K562 (cell line): ENCODE results near the gene FAF2. TPM values are rescaled to one million over a fixed set of nuclear protein-coding genes. Genes with fewer than 3 reads are reported as not detected.

Experiments
- ATF6 ChIP-seq: sonication (generic); formaldehyde crosslinking; IDR thresholded peaks from 2 replicates; pipeline ENCODE4 v1.4.0; 2020; ENCODE audit warnings: mild to moderate bottlenecking, missing genetic modification reagents
- BRCA1 ChIP-seq, 2 experiments: fragments of 450-650 bp in 1 of 2; sonication (generic) in 1 of 2; formaldehyde crosslinking in 1 of 2; IDR thresholded peaks; 2 replicates each; pipeline versions ENCODE4 v1.5.0 to v1.6.1; 2017 to 2020; ENCODE audit warnings: mild to moderate bottlenecking in 1 of 2, missing genetic modification reagents in 1 of 2
- COPS2 ChIP-seq: fragments of 450-650 bp; conservative IDR thresholded peaks from 2 replicates; pipeline ENCODE4 v1.6.1; 2016; ENCODE audit warnings: mild to moderate bottlenecking, moderate library complexity
- DPF2 ChIP-seq: fragments of 450-650 bp; IDR thresholded peaks from 2 replicates; pipeline ENCODE4 v1.6.1; 2016
- E2F3 ChIP-seq: fragments of 250-450 bp; sonication (Bioruptor Pico); IDR thresholded peaks from 2 replicates; pipeline ENCODE4 v1.4.0; 2020; ENCODE audit warnings: mild to moderate bottlenecking
- HNRNPH1 ChIP-seq: fragments of 200-400 bp; formaldehyde crosslinking; optimal IDR thresholded peaks from 2 replicates; pipeline ENCODE3; 2017; ENCODE audit warnings: low read depth, mild to moderate bottlenecking, low read length, moderate library complexity
- PRMT5 ChIP-seq: sonication (generic); formaldehyde crosslinking; IDR thresholded peaks from 2 replicates; pipeline ENCODE4 v1.5.0; 2020; ENCODE audit warnings: missing genetic modification reagents
- SMAD1 ChIP-seq: fragments of 150-350 bp; IDR thresholded peaks from 2 replicates; pipeline ENCODE4 v1.6.1; 2014; ENCODE audit warnings: low read length, low read depth; ENCODE audit not compliant: partially characterized antibody
- SMAD3 ChIP-seq: fragments of 450-650 bp; formaldehyde crosslinking; conservative IDR thresholded peaks from 2 replicates; pipeline ENCODE4 v1.4.0; 2020; ENCODE audit warnings: mild to moderate bottlenecking
- SMARCA4 ChIP-seq: fragments of 450-650 bp; IDR thresholded peaks from 2 replicates; pipeline ENCODE4 v1.6.1; 2016
- SRSF1 ChIP-seq: fragments of 200-400 bp; formaldehyde crosslinking; IDR thresholded peaks from 2 replicates; pipeline ENCODE4 v1.6.1; 2017; ENCODE audit warnings: mild to moderate bottlenecking, low read depth, low read length, moderate library complexity
- SRSF9 ChIP-seq: fragments of 200-400 bp; formaldehyde crosslinking; IDR thresholded peaks from 2 replicates; pipeline ENCODE4 v1.6.1; 2017; ENCODE audit warnings: low read depth, low read length, borderline replicate concordance
- TCF3 ChIP-seq: sonication (generic); formaldehyde crosslinking; IDR thresholded peaks from 2 replicates; pipeline ENCODE4 v1.4.0; 2020; ENCODE audit warnings: mild to moderate bottlenecking, missing genetic modification reagents
- ZBTB8A ChIP-seq: fragments of 450-650 bp; IDR thresholded peaks from 2 replicates; pipeline ENCODE4 v1.6.1; 2018; ENCODE audit warnings: mild to moderate bottlenecking, moderate library complexity; ENCODE audit not compliant: partially characterized antibody
- ZFP36 ChIP-seq: fragments of 150-350 bp; IDR thresholded peaks from 2 replicates; pipeline ENCODE4 v1.6.1; 2018; ENCODE audit warnings: low read length, low read depth; ENCODE audit not compliant: partially characterized antibody
- ZNF24 ChIP-seq: fragments of 450-650 bp; IDR thresholded peaks from 2 replicates; pipeline ENCODE4 v1.6.1; 2016
- ZSCAN29 ChIP-seq: fragments of 450-650 bp; IDR thresholded peaks from 2 replicates; pipeline ENCODE4 v1.6.1; 2017
- polyA plus RNA-seq, 8 experiments: library from polyadenylated mRNA; depleted of rRNA in 4 of 8; stranded (reverse) in 5 of 8; unstranded in 3 of 8; fragments of >200 nt; fragmentation: Nextera tagmentation in 2 of 8; fragmentation: Illumina TruSeq in 1 of 8; extraction: Ambion mirVana in 2 of 8; extraction: Trizol in 1 of 8; gene quantifications; 2 replicates each; pipeline versions ENCODE4 v1.2.1 to v1.2.3, GENCODE V29; 2011 to 2014; ENCODE audit warnings: inconsistent platforms in 1 of 8, missing spikeins in 1 of 8
- total RNA-seq, 7 experiments: library from RNA; depleted of rRNA in 6 of 7; stranded (reverse); fragments of >200 nt in 6 of 7; fragmentation: Illumina TruSeq in 2 of 7; extraction: Trizol in 2 of 7; gene quantifications; 2 replicates each; pipeline versions ENCODE4 v1.2.1 to v1.2.3, GENCODE V29; 2011 to 2021; ENCODE audit warnings: low replicate concordance in 1 of 7
- TF ChIP-seq, protein P1 (sequence below), 2 experiments: IDR thresholded peaks in 1 of 2; conservative IDR thresholded peaks in 1 of 2; 2 replicates each; pipeline ENCODE4 v1.6.1; 2016; ENCODE audit warnings: low read depth in 2 of 2, mild to moderate bottlenecking in 1 of 2, missing compliant biosample characterization in 1 of 2, missing genetic modification characterization in 1 of 2, moderate library complexity in 1 of 2

The FAF2 gene
- total and polyA plus RNA-seq, 9 of the 15 experiments (the other 6 are each of a cell fraction or from before 2014, with no cell fraction given) = 25.0 to 44.6 (median 36.1) TPM

- TF ChIP-seq SMAD3 (no peak), BRCA1 (IDR thresholded peaks at IDR 0.05) (no peak), BRCA1 (CRISPR knock-in tag; IDR thresholded peaks at IDR 0.05) (no peak), DPF2 (peak; percentile 76), COPS2 (no peak), HNRNPH1 (no peak), SRSF9 (no peak), TCF3 (peak; percentile 9; the same call in 1 of the 2 replicates), ZFP36 (no peak), PRMT5 (CRISPR knock-in tag) (no peak), SRSF1 (no peak), ATF6 (CRISPR knock-in tag) (no peak), SMARCA4 (peak; percentile 59; the same call in 1 of the 2 replicates), SMAD1 (no peak), ZSCAN29 (no peak), E2F3 (CRISPR knock-in tag) (no peak), ZBTB8A (no peak), ZNF24 (peak; percentile 69; the same call in 1 of the 2 replicates)
- TF ChIP-seq, protein P1, sequence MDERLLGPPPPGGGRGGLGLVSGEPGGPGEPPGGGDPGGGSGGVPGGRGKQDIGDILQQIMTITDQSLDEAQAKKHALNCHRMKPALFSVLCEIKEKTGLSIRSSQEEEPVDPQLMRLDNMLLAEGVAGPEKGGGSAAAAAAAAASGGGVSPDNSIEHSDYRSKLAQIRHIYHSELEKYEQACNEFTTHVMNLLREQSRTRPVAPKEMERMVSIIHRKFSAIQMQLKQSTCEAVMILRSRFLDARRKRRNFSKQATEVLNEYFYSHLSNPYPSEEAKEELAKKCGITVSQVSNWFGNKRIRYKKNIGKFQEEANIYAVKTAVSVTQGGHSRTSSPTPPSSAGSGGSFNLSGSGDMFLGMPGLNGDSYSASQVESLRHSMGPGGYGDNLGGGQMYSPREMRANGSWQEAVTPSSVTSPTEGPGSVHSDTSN (CRISPR knock-in tag; IDR thresholded peaks at IDR 0.05; ENCODE audit: low read depth) = no peak
- TF ChIP-seq, protein P1 (tag; conservative IDR thresholded peaks at IDR 0.05; ENCODE audit: low read depth) = peak; percentile 59
Measured at GRCh38 chr5:176438959-176439757, 9.0 kb upstream of the FAF2 start (continued).
